ENCODE data around the gene RGS9.

GRCh38 chr17:65271296-65271695 lies 134.1 kb downstream of the RGS9 start:
- TF ChIP-seq CTCF (IDR thresholded peaks at IDR 0.05; ENCODE audit: low read depth, low read length, missing input control) (no peak), FOXA1 (IDR thresholded peaks at IDR 0.05) (no peak), YY1 (IDR thresholded peaks at IDR 0.05) (no peak), RAD21 (IDR thresholded peaks at IDR 0.05) (no peak), REST (IDR thresholded peaks at IDR 0.05) (no peak), MAX (IDR thresholded peaks at IDR 0.05) (no peak), SP1 (IDR thresholded peaks at IDR 0.05) (no peak), NR2F2 (IDR thresholded peaks at IDR 0.05) (no peak), TAF1 (conservative IDR thresholded peaks at IDR 0.05) (no peak), ATF3 (IDR thresholded peaks at IDR 0.05) (no peak), GABPA (IDR thresholded peaks at IDR 0.05 in 1 of 2, conservative IDR thresholded peaks at IDR 0.05 in 1 of 2) (no peak), EGR1 (IDR thresholded peaks at IDR 0.05; ENCODE audit: low read depth in 2 of 2) (no peak)

Data from liver (tissue), 3 donors.